H1 (cell line): Measurements from ENCODE around the gene SLC2A13. TPM values are rescaled to one million over a fixed set of nuclear protein-coding genes. Genes with fewer than 3 reads are reported as not detected.

ENCODE experiments used
- BACH1 ChIP-seq: IDR thresholded peaks from 2 replicates; pipeline ENCODE4 v1.6.1; 2012; ENCODE audit warnings: low read length, improper control_type of control experiment
- BRCA1 ChIP-seq: IDR thresholded peaks from 2 replicates; pipeline ENCODE4 v1.6.1; 2012; ENCODE audit warnings: low read depth, low read length, improper control_type of control experiment
- MAFK ChIP-seq: IDR thresholded peaks from 2 replicates; pipeline ENCODE4 v1.6.1; 2012; ENCODE audit warnings: low read depth, mild to moderate bottlenecking, improper control_type of control experiment, low read length
- POLR2AphosphoS5 ChIP-seq: IDR thresholded peaks from 2 replicates; pipeline ENCODE4 v1.6.1; 2011; ENCODE audit warnings: low read depth, low read length
- SRF ChIP-seq: IDR thresholded peaks from 2 replicates; pipeline ENCODE4 v1.6.1; 2011; ENCODE audit warnings: mild to moderate bottlenecking, low read depth, low read length, moderate library complexity
- polyA plus RNA-seq, 7 experiments: library from polyadenylated mRNA; depleted of rRNA in 3 of 7; stranded (reverse) in 5 of 7; unstranded in 2 of 7; fragments of >200 nt in 5 of 7; fragments of 200-250 nt in 2 of 7; gene quantifications; 1 replicate in 5 of 7; 2 replicates in 1 of 7; 4 replicates in 1 of 7; pipeline versions ENCODE4 v1.2.1 to v1.2.3, GENCODE V29; 2011 to 2013; ENCODE audit warnings: missing spikeins in 2 of 7, mixed read lengths in 2 of 7
- total RNA-seq: library from RNA; stranded (reverse); fragmentation: NEBNext Ultra II Directional; extraction: Animal tissue kit (Norgen Biotek cat#: 25700); gene quantifications from 2 replicates; pipeline ENCODE4 v1.2.1, GENCODE V29; 2021
- TF ChIP-seq, protein P1 (sequence below): IDR thresholded peaks from 2 replicates; pipeline ENCODE4 v1.6.1; 2012; ENCODE audit warnings: low read length, inconsistent platforms

The SLC2A13 gene
- total and polyA plus RNA-seq, 2 of the 8 experiments (the other 6 are each of a cell fraction or from before 2014, with no cell fraction given): 2.8 to 9.6 TPM

DNA sequence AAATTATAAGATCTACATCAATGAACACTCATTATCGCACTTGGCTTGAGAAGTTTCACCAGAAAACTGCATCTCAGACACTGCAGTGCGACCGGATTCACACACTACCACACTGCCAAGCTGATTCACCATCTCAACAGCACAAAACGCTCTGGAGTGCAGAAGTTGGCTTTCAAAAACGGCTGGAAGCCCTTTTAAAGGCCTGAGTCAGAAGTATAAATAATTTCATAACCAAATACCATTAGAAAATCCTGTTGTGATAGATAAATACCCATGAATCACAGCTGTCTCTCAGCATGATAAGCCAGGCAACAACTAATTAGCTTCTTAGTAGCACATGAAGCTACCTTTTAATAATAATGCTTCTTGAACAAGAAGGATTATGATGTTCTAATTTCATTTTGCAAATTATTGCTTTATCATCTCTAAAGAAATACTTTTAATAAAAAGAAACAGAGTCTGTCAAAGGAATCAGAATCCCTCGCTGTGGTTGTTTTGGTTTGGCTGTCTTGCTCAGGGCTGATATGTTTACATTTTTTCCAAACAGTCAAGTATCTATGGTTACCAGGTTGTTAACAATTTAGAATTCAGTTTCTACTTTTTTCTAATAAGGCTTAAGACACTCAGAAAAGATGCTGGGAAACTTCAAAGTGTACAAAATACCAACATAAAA is 51.2 kb downstream of the SLC2A13 start (continued):
- TF ChIP-seq, protein P1, sequence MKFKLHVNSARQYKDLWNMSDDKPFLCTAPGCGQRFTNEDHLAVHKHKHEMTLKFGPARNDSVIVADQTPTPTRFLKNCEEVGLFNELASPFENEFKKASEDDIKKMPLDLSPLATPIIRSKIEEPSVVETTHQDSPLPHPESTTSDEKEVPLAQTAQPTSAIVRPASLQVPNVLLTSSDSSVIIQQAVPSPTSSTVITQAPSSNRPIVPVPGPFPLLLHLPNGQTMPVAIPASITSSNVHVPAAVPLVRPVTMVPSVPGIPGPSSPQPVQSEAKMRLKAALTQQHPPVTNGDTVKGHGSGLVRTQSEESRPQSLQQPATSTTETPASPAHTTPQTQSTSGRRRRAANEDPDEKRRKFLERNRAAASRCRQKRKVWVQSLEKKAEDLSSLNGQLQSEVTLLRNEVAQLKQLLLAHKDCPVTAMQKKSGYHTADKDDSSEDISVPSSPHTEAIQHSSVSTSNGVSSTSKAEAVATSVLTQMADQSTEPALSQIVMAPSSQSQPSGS: no peak
- no peak for TF ChIP-seq SRF
- no peak for TF ChIP-seq BACH1
- TF ChIP-seq POLR2AphosphoS5: no peak
- TF ChIP-seq MAFK: no peak
- no peak for TF ChIP-seq BRCA1
